Mesenchymal stem cell (in vitro differentiated cells and primary cell): Measurements from ENCODE around the gene SIRPD. TPM values are rescaled to one million over a fixed set of nuclear protein-coding genes. Genes with fewer than 3 reads are reported as not detected.

ENCODE experiments used
- DNase-seq: peaks from one replicate; pipeline ENCODE4 v3.0.0-alpha.2; 2013
- H2AFZ ChIP-seq: one replicate; pipeline ENCODE4 v1.6.1; 2013; ENCODE audit warnings: low read depth, mild to moderate bottlenecking, control low read depth, inconsistent platforms, low read length, moderate library complexity
- H2AK5ac ChIP-seq: 2 replicates; pipeline ENCODE4 v1.6.1; 2013; ENCODE audit warnings: low read length, moderate library complexity, mild to moderate bottlenecking, inconsistent platforms; ENCODE audit not compliant: severe bottlenecking
- H2BK120ac ChIP-seq: one replicate; pipeline ENCODE4 v1.6.1; 2013; ENCODE audit warnings: low read depth, mild to moderate bottlenecking, inconsistent platforms, low read length, moderate library complexity
- H2BK12ac ChIP-seq, 2 experiments: one replicate each; pipeline ENCODE4 v1.6.1; 2013; ENCODE audit warnings: inconsistent platforms in 2 of 2, low read length in 2 of 2, mild to moderate bottlenecking in 2 of 2, moderate library complexity in 2 of 2, control low read depth in 1 of 2
- H2BK15ac ChIP-seq: one replicate; pipeline ENCODE4 v1.6.1; 2013; ENCODE audit warnings: mild to moderate bottlenecking, low read depth, inconsistent platforms; ENCODE audit not compliant: poor library complexity, severe bottlenecking
- H2BK5ac ChIP-seq: 2 replicates; pipeline ENCODE4 v1.6.1; 2013; ENCODE audit warnings: low read depth, mild to moderate bottlenecking, low read length, control low read depth, inconsistent platforms; ENCODE audit not compliant: poor library complexity, severe bottlenecking
- H3K14ac ChIP-seq, 2 experiments: one replicate each; pipeline ENCODE4 v1.6.1; 2013; ENCODE audit warnings: inconsistent platforms in 2 of 2, low read length in 2 of 2, control low read depth in 1 of 2, mild to moderate bottlenecking in 1 of 2, moderate library complexity in 1 of 2
- H3K18ac ChIP-seq, 2 experiments: one replicate each; pipeline ENCODE4 v1.6.1; 2013; ENCODE audit warnings: inconsistent platforms in 2 of 2, low read length in 2 of 2, control low read depth in 1 of 2, low read depth in 1 of 2, mild to moderate bottlenecking in 1 of 2
- H3K23ac ChIP-seq, 2 experiments: one replicate each; pipeline ENCODE4 v1.6.1; 2013; ENCODE audit warnings: inconsistent platforms in 2 of 2, low read length in 2 of 2, mild to moderate bottlenecking in 2 of 2, moderate library complexity in 2 of 2, control low read depth in 1 of 2
- H3K27ac ChIP-seq: 2 replicates; pipeline ENCODE4 v1.5.1; 2013; ENCODE audit warnings: mild to moderate bottlenecking, moderate library complexity, low read length, control low read depth, inconsistent platforms; ENCODE audit not compliant: poor library complexity, severe bottlenecking
- H3K27me3 ChIP-seq, 2 experiments: 2 replicates each; pipeline versions ENCODE4 v1.6.1 to v1.7.0; 2013; ENCODE audit warnings: low read length in 2 of 2, mild to moderate bottlenecking in 2 of 2, moderate library complexity in 2 of 2, control low read depth in 1 of 2, inconsistent platforms in 1 of 2; ENCODE audit not compliant: control insufficient read depth in 1 of 2, insufficient read depth in 1 of 2
- H3K36me3 ChIP-seq, 2 experiments: 2 replicates each; pipeline versions ENCODE4 v1.6.1 to v1.7.0; 2013; ENCODE audit warnings: low read length in 2 of 2, control low read depth in 1 of 2, inconsistent platforms in 1 of 2, low read depth in 1 of 2, mild to moderate bottlenecking in 1 of 2; ENCODE audit not compliant: insufficient read depth in 2 of 2, control insufficient read depth in 1 of 2
- H3K4ac ChIP-seq, 2 experiments: one replicate each; pipeline ENCODE4 v1.6.1; 2013; ENCODE audit warnings: inconsistent platforms in 2 of 2, low read length in 2 of 2, mild to moderate bottlenecking in 2 of 2, moderate library complexity in 2 of 2, control low read depth in 1 of 2, low read depth in 1 of 2
- H3K4me1 ChIP-seq: 2 replicates; pipeline ENCODE4 v1.6.1; 2013; ENCODE audit warnings: low read depth, low read length, control low read depth; ENCODE audit not compliant: control insufficient read depth, insufficient read depth
- H3K4me2 ChIP-seq: 2 replicates; pipeline ENCODE4 v1.6.1; 2013; ENCODE audit warnings: low read length, mild to moderate bottlenecking, inconsistent platforms; ENCODE audit not compliant: poor library complexity, severe bottlenecking
- H3K4me3 ChIP-seq, 2 experiments: 2 replicates each; pipeline versions ENCODE4 v1.5.1 to v1.7.0; 2013; ENCODE audit warnings: low read length in 2 of 2, mild to moderate bottlenecking in 2 of 2, control low read depth in 1 of 2, low read depth in 1 of 2; ENCODE audit not compliant: insufficient read depth in 1 of 2
- H3K79me1 ChIP-seq: replicated peaks from 2 replicates; pipeline ENCODE4 v1.6.1; 2013; ENCODE audit warnings: mild to moderate bottlenecking, control low read depth, low read length, inconsistent platforms; ENCODE audit not compliant: poor library complexity, severe bottlenecking
- H3K9ac ChIP-seq: 2 replicates; pipeline ENCODE4 v1.7.0; 2013; ENCODE audit warnings: mild to moderate bottlenecking, low read length, moderate library complexity
- H3K9me3 ChIP-seq: 2 replicates; pipeline ENCODE4 v1.7.0; 2013; ENCODE audit warnings: mild to moderate bottlenecking, low read length; ENCODE audit not compliant: control insufficient read depth
- H4K8ac ChIP-seq: one replicate; pipeline ENCODE4 v1.6.1; 2013; ENCODE audit warnings: inconsistent platforms, mild to moderate bottlenecking, low read length, moderate library complexity
- H4K91ac ChIP-seq: one replicate; pipeline ENCODE4 v1.6.1; 2013; ENCODE audit warnings: mild to moderate bottlenecking, low read length, inconsistent platforms
- WGBS: methylation state at CpG from one replicate; pipeline ENCODE4 v1.1.7; 2013; ENCODE audit warnings: mixed read lengths; 5-methylcytosine and 5-hydroxymethylcytosine counted together
- polyA plus RNA-seq, 2 experiments: library from polyadenylated mRNA; stranded (reverse); fragments of 200-250 nt; gene quantifications; one replicate each; pipeline ENCODE4 v1.2.3, GENCODE V29; 2013

The SIRPD gene
- polyA plus RNA-seq (2013, experiment 1 of 2), result not detected
- polyA plus RNA-seq (2013, experiment 2 of 2), result not detected

GRCh38 chr20:1557605-1558004 is at the start of gene SIRPD:
TSS of gene SIRPD (minus strand) at chr20:1557705. CDS start at chr20:1557653, 52 bp downstream.
- Histone ChIP-seq H3K23ac (no peak within 1 kb of the TSS), H3K4ac (no peak within 1 kb of the TSS), H3K27ac (no peak within 1 kb of the TSS), H2BK12ac (no peak within 1 kb of the TSS), H3K27me3 (peaks cover 0 to 21% of the 10 kb centered on the region in 2 experiments), H3K14ac (no peak within 1 kb of the TSS), H2BK5ac (no peak within 1 kb of the TSS), H3K79me1 (no peaks in the 10 kb centered on the region), H3K4me3 (no peak within 1 kb of the TSS), H4K8ac (no peak within 1 kb of the TSS), H3K4me1 (no peaks in the 10 kb centered on the region), H3K18ac (no peak within 1 kb of the TSS), H3K36me3 (no peaks in the 10 kb centered on the region), H2BK15ac (no peak within 1 kb of the TSS), H2AFZ (no peak within 1 kb of the TSS), H2AK5ac (no peak within 1 kb of the TSS), H3K4me2 (no peak within 1 kb of the TSS), H3K9me3 (peaks cover 17% of the 10 kb centered on the region), H4K91ac (no peak within 1 kb of the TSS), H3K9ac (no peak within 1 kb of the TSS), H2BK120ac (no peak within 1 kb of the TSS)
- 47% methylated on average over 2 of the region's 2 CpGs for WGBS
- DNase-seq, result no peak

DNA sequence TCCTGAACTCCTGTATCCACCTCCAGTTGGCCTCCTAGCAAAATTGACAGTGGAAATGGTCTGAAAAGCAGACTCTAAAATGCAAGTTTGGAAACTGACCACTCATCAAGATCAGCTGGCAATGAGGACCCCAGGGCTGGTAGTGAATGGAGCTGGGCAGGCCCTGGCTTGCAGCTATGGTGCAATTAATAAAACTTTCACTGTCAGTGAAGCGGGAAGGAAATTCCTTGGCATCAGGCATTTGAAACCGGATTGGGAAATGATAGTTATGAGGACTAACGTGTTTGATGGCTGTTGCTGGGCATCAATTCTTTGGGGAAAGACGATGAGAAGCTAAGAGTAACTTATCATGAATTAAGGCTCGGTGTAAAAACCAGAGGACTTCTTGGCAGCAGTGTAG is 43.2 kb upstream of the SIRPD start:
- no peaks in the 10 kb centered on the region for H3K9me3 ChIP-seq
- no peak overlapping the region for H3K4me2 ChIP-seq
- no peak overlapping the region for H2AK5ac ChIP-seq
- H3K18ac ChIP-seq, result no peak overlapping the region
- H2BK15ac ChIP-seq, result no peak overlapping the region
- 65% methylated on average over 5 of the region's 5 CpGs for WGBS
- no peak overlapping the region for H4K91ac ChIP-seq
- no peak overlapping the region for H4K8ac ChIP-seq
- H3K23ac ChIP-seq, result no peak overlapping the region
- H3K4me1 ChIP-seq, result no peaks in the 10 kb centered on the region
- H2AFZ ChIP-seq, result no peak overlapping the region
- H3K36me3 ChIP-seq, result no peaks in the 10 kb centered on the region
- H3K4me3 ChIP-seq, result no peak overlapping the region
- H3K79me1 ChIP-seq, result no peaks in the 10 kb centered on the region
- peaks cover 0 to 7% of the 10 kb centered on the region in 2 experiments for H3K27me3 ChIP-seq
- no peak overlapping the region for H2BK12ac ChIP-seq
- H3K9ac ChIP-seq, result no peak overlapping the region
- DNase-seq, result no peak
- H2BK5ac ChIP-seq, result no peak overlapping the region
- H3K27ac ChIP-seq, result no peak overlapping the region
- no peak overlapping the region for H3K14ac ChIP-seq
- no peak overlapping the region for H2BK120ac ChIP-seq
- no peak overlapping the region for H3K4ac ChIP-seq

GRCh38 chr20:1595333-1595732 is 37.8 kb upstream of the SIRPD start:
- Histone ChIP-seq H3K27me3 (peaks cover 0 to 7% of the 10 kb centered on the region in 2 experiments), H3K36me3 (no peaks in the 10 kb centered on the region), H3K27ac (no peak overlapping the region), H2BK5ac (no peak overlapping the region), H2AFZ (no peak overlapping the region), H3K79me1 (no peaks in the 10 kb centered on the region), H2BK12ac (no peak overlapping the region), H3K4me1 (no peaks in the 10 kb centered on the region), H3K4me2 (no peak overlapping the region), H3K4ac (no peak overlapping the region), H3K14ac (no peak overlapping the region), H3K9me3 (no peaks in the 10 kb centered on the region), H2BK15ac (no peak overlapping the region), H3K4me3 (no peak overlapping the region), H2AK5ac (no peak overlapping the region), H2BK120ac (no peak overlapping the region), H3K9ac (no peak overlapping the region), H3K18ac (no peak overlapping the region), H4K8ac (no peak overlapping the region), H3K23ac (no peak overlapping the region), H4K91ac (no peak overlapping the region)
- no peak for DNase-seq
- WGBS, result no CpG with 5 or more reads among the region's 1 CpG

DNA sequence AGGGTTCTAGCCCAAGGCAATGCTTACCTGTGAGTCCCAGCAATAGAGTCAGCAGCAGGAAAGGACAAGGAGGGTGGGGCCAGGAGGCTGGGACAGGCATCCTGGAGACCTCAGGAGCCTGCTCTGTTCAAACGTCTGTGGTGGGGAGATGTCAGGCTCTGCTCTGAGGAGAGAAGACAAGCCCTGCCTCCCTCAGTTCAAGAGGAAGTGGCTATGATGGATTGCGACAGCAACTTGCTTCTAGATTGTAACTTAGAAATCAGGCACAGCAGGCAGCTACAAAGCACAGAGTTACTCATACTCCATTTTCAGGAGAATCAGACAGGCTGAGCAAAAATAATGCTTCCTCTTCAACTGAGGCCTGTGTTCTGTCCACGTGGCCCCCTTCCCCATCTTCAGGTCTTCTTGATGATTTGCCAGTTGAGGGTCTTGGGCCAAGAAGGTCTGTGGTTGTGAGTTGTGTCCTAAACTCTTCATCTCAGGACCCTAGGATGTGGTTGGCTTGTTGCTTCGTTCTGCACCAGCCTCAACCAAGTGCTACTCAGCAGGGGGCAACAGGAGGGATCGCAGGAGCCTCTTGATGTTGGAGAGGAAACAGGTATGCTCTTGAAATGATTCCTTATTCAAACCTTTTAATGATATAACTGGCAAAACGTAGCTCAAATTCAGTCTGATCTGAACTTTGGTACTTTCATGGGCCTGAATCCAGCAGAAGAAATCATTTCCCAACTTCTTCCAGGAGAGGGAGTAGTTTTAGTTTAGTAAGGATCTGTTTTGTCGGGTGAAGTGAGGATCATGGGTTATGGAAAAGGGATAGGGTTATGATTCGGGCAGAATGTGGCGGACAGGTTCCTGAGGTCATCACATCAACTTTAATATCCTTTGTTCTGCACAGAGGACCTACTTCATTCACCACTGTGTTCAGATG is 31.3 kb upstream of the SIRPD start:
- 40% methylated on average over 4 of the region's 9 CpGs for WGBS

More for the DNA sequence above, 31.3 kb upstream of the SIRPD start:
- no peak overlapping the region for H2BK120ac ChIP-seq
- no peaks in the 10 kb centered on the region for H3K27me3 ChIP-seq
- peaks cover 3% of the 10 kb centered on the region for H3K4me1 ChIP-seq
- H3K4me3 ChIP-seq, result no peak overlapping the region
- H3K4me2 ChIP-seq, result no peak overlapping the region
- no peaks in the 10 kb centered on the region for H3K36me3 ChIP-seq
- H4K8ac ChIP-seq, result no peak overlapping the region
- H3K4ac ChIP-seq, result no peak overlapping the region
- H2BK12ac ChIP-seq, result no peak overlapping the region
- no peak overlapping the region for H3K23ac ChIP-seq
- H2AK5ac ChIP-seq, result no peak overlapping the region
- no peak overlapping the region for H2AFZ ChIP-seq
- H2BK5ac ChIP-seq, result no peak overlapping the region
- no peaks in the 10 kb centered on the region for H3K79me1 ChIP-seq
- H3K9ac ChIP-seq, result peak overlapping the region; percentile 80
- H2BK15ac ChIP-seq, result no peak overlapping the region
- H3K14ac ChIP-seq, result no peak overlapping the region
- H4K91ac ChIP-seq, result no peak overlapping the region
- no peak overlapping the region for H3K18ac ChIP-seq
- DNase-seq, result no peak
- no peaks in the 10 kb centered on the region for H3K9me3 ChIP-seq
- H3K27ac ChIP-seq, result no peak overlapping the region
